ENCODE results near the gene TRIM14. TPM values are rescaled to one million over a fixed set of nuclear protein-coding genes. Genes with fewer than 3 reads are reported as not detected.

Gene TRIM14, protein sequence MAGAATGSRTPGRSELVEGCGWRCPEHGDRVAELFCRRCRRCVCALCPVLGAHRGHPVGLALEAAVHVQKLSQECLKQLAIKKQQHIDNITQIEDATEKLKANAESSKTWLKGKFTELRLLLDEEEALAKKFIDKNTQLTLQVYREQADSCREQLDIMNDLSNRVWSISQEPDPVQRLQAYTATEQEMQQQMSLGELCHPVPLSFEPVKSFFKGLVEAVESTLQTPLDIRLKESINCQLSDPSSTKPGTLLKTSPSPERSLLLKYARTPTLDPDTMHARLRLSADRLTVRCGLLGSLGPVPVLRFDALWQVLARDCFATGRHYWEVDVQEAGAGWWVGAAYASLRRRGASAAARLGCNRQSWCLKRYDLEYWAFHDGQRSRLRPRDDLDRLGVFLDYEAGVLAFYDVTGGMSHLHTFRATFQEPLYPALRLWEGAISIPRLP
- total RNA-seq (2013): 14.8 TPM
- polyA plus RNA-seq (10 to 100 TPM; 23.0 to 30.6 (median 28.5) TPM), polyA minus RNA-seq (14.0 and 24.7 TPM in 2 replicates), total RNA-seq (4.0 to 35.6 (median 12.0) reads per million in 11 experiments)

DNA sequence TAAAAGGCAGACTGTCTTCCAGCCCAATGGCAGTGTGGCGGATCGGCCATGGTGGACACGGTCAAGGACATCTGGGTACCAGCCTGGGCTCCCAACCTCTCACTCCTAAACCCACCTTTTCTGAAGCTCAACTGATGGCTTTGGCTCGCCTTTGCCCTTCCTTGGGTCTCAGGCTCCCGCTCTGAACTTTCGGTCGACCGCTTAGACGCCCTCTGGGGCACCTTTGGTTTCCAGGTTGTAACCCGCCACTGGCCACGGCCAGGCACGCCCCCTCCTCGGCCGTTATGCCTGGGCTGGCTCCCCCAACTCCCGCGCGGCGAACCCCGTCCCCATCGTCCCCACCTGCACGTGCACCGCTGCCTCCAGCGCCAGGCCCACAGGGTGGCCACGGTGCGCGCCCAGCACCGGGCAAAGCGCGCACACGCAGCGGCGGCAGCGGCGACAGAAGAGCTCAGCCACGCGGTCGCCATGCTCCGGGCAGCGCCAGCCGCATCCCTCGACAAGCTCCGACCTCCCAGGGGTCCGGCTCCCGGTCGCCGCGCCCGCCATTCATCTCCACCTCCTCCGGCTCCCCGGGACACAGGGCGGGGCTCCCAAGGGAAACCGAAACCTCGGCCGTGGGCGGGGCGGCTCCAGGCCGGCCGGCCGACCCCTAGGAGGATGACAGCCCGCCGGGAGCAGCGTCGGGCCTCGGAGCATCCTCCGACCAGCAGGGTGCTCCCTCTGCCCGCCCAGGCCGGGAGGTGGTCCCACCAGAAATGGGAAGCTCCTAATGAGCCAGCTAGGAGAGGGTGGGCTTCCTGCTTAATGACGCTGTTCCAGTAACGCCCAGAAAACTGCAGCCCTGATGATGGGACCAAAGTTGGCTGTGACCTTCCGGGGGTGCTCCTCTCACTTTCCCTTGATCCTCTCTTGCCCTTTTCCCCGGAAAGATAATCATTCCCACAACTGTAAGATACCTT, at the start of gene TRIM14:
TSS of gene TRIM14 (minus strand) at position 583 of the 962 bp plus-strand sequence. CDS start at position 549, 34 bp downstream.
- Histone ChIP-seq H4K20me1 (ENCODE audit: insufficient read depth, low read length) (no peaks in the 10 kb centered on the region), H3K27ac (ENCODE audit: low read depth in 1 of 2, low read length in 2 of 2) (peak within 1 kb of the TSS; percentile 87 to 89), H3K36me3 (replicated peaks in 1 of 2; ENCODE audit: control insufficient read depth in 1 of 2, insufficient read depth in 2 of 2, low read length in 2 of 2) (peaks cover 0 to 8% of the 10 kb centered on the region in 2 donors), H3K4me2 (replicated peaks; ENCODE audit: extremely low read depth, low read length, poor library complexity, severe bottlenecking) (peak within 1 kb of the TSS; percentile 93), H3K4me1 (ENCODE audit: control insufficient read depth in 1 of 2, insufficient read depth in 2 of 2, low read length in 2 of 2) (peaks cover 40 to 43% of the 10 kb centered on the region in 2 donors), H3K9me3 (replicated peaks in 1 of 2; ENCODE audit: control insufficient read depth in 1 of 2, insufficient read depth in 1 of 2, low read length in 2 of 2) (no peaks in the 10 kb centered on the region), H2AFZ (ENCODE audit: insufficient read depth, low read depth, low read length, poor library complexity, severe bottlenecking) (peak within 1 kb of the TSS; percentile 92), H3K27me3 (ENCODE audit: control insufficient read depth in 2 of 2, insufficient read depth in 2 of 2, low read length in 2 of 2) (no peaks in the 10 kb centered on the region), H3K9ac (ENCODE audit: insufficient read depth, low read length, poor library complexity, severe bottlenecking) (peak within 1 kb of the TSS; percentile 78), H3K4me3 (replicated peaks in 1 of 3; ENCODE audit: low read depth in 2 of 3, low read length in 3 of 3) (peak within 1 kb of the TSS; percentile 68 to 89 (median 72)), H3K79me2 (ENCODE audit: insufficient read depth, low read length) (peaks cover 54% of the 10 kb centered on the region)
- under 1% methylated on average over 71 of the region's 71 CpGs for WGBS (ENCODE audit: insufficient coverage)
- Mint-ChIP-seq H3K27ac (peak within 1 kb of the TSS; percentile 94 to 98 (median 96)), H3K4me1 (peaks cover 54% of the 10 kb centered on the region), H3K9me3 (peaks cover 0 to 3% (median 0%) of the 10 kb centered on the region in 7 donors), H3K36me3 (peaks cover 6 to 22% of the 10 kb centered on the region in 2 donors), H3K27me3 (ENCODE audit: low read depth in 3 of 3) (no peaks in the 10 kb centered on the region), H3K4me3 (peak within 1 kb of the TSS; percentile 86 to 93)
- intact Hi-C loops (cut with micrococcal nuclease): loop anchor here in 1 of 2 donors (10.0 kb wide), 1 partner anchor 136 kb away; the partner anchor contains the start of gene TBC1D2
- DNase-seq: peak; percentile 43 to 50 (median 46)
- TF ChIP-seq, protein P1, sequence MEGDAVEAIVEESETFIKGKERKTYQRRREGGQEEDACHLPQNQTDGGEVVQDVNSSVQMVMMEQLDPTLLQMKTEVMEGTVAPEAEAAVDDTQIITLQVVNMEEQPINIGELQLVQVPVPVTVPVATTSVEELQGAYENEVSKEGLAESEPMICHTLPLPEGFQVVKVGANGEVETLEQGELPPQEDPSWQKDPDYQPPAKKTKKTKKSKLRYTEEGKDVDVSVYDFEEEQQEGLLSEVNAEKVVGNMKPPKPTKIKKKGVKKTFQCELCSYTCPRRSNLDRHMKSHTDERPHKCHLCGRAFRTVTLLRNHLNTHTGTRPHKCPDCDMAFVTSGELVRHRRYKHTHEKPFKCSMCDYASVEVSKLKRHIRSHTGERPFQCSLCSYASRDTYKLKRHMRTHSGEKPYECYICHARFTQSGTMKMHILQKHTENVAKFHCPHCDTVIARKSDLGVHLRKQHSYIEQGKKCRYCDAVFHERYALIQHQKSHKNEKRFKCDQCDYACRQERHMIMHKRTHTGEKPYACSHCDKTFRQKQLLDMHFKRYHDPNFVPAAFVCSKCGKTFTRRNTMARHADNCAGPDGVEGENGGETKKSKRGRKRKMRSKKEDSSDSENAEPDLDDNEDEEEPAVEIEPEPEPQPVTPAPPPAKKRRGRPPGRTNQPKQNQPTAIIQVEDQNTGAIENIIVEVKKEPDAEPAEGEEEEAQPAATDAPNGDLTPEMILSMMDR (IDR thresholded peaks at IDR 0.05): no peak

All from CD14-positive monocyte (primary cell).